ENCODE data around the gene SNAPC5.

- TF ChIP-seq EZH2 (IDR thresholded peaks at IDR 0.05) (no peak), POLR2AphosphoS5 (IDR thresholded peaks at IDR 0.05; ENCODE audit: borderline replicate concordance, low read depth, low read length) (no peak), FOXP2 (optimal IDR thresholded peaks at IDR 0.05; ENCODE audit: control extremely low read depth, extremely low read length, insufficient read depth) (no peak)
Measured at GRCh38 chr15:66483131-66483566, 14.4 kb downstream of the SNAPC5 start.
